Common myeloid progenitor, CD34-positive (primary cell): ENCODE measurements around the gene HIGD1C.

ENCODE experiments used
- CTCF ChIA-PET: fragments of 350-600 bp; sonication (Branson Sonifier 250); formaldehyde crosslinking; loops from one replicate; lab custom pipeline; 2021; ENCODE audit warnings: antibody characterized with exemption; lab: Charles Lee
- POLR2A ChIA-PET: fragments of 350-600 bp; sonication (Branson Sonifier 250); formaldehyde crosslinking; loops from one replicate; lab custom pipeline; 2021; ENCODE audit warnings: antibody characterized with exemption; lab: Charles Lee
- DNase-seq, 3 donors: peaks; one replicate each; pipeline versions ENCODE4 v3.0.0 to v3.0.0-alpha.2; 2013
- H3K27ac ChIP-seq, 2 experiments: 1 replicate in 1 of 2; 2 replicates in 1 of 2; pipeline ENCODE4 v1.7.0; 2013; ENCODE audit warnings: inconsistent platforms in 2 of 2, low read length in 2 of 2, mild to moderate bottlenecking in 2 of 2, low read depth in 1 of 2, moderate library complexity in 1 of 2; ENCODE audit not compliant: severe bottlenecking in 2 of 2, insufficient read depth in 1 of 2, poor library complexity in 1 of 2
- H3K27me3 ChIP-seq, 5 experiments: replicated peaks in 2 of 5; 1 replicate in 3 of 5; 2 replicates in 2 of 5; pipeline versions ENCODE4 v1.6.1 to v1.7.0; 2013; ENCODE audit warnings: low read length in 4 of 5, mild to moderate bottlenecking in 2 of 5, moderate library complexity in 2 of 5, inconsistent platforms in 1 of 5; ENCODE audit not compliant: insufficient read depth in 5 of 5, control insufficient read depth in 4 of 5
- H3K36me3 ChIP-seq, 4 experiments: 1 replicate in 2 of 4; 2 replicates in 2 of 4; pipeline versions ENCODE4 v1.6.1 to v1.7.0; 2013; ENCODE audit warnings: low read length in 3 of 4, control low read depth in 1 of 4, mild to moderate bottlenecking in 1 of 4; ENCODE audit not compliant: control insufficient read depth in 4 of 4, insufficient read depth in 4 of 4
- H3K4me1 ChIP-seq, 4 experiments: 1 replicate in 3 of 4; 2 replicates in 1 of 4; pipeline versions ENCODE4 v1.6.1 to v1.7.1; 2013; ENCODE audit warnings: low read length in 3 of 4, mild to moderate bottlenecking in 3 of 4, control low read depth in 1 of 4, inconsistent platforms in 1 of 4, moderate library complexity in 1 of 4; ENCODE audit not compliant: control insufficient read depth in 4 of 4, insufficient read depth in 4 of 4; ENCODE audit errors: control extremely low read depth in 1 of 4
- H3K4me3 ChIP-seq, 7 experiments: 1 replicate in 4 of 7; 2 replicates in 3 of 7; pipeline versions ENCODE4 v1.5.1 to v1.7.0; 2013; ENCODE audit warnings: mild to moderate bottlenecking in 7 of 7, low read length in 6 of 7, moderate library complexity in 6 of 7, inconsistent platforms in 2 of 7, low read depth in 2 of 7, control low read depth in 1 of 7; ENCODE audit not compliant: insufficient read depth in 4 of 7, control insufficient read depth in 1 of 7; ENCODE audit errors: extremely low read depth in 1 of 7
- H3K9me3 ChIP-seq, 5 experiments: 1 replicate in 4 of 5; 2 replicates in 1 of 5; pipeline versions ENCODE4 v1.6.1 to v1.7.1; 2013; ENCODE audit warnings: low read length in 4 of 5, mild to moderate bottlenecking in 2 of 5, inconsistent platforms in 1 of 5, low read depth in 1 of 5, moderate library complexity in 1 of 5; ENCODE audit not compliant: control insufficient read depth in 4 of 5, insufficient read depth in 2 of 5; ENCODE audit errors: control extremely low read depth in 1 of 5
- WGBS: methylation state at CpG from one replicate; pipeline ENCODE4 v1.1.5; 2013; ENCODE audit not compliant: insufficient coverage; 5-methylcytosine and 5-hydroxymethylcytosine counted together

HIGD1C gene

GRCh38 chr12:50990147-50990727, 37.9 kb downstream of the HIGD1C start:
- H3K9me3 ChIP-seq = no peaks in the 10 kb centered on the region
- H3K27ac ChIP-seq = no peak overlapping the region
- WGBS = 100% methylated on average over 1 of the region's 4 CpGs
- peaks cover 11 to 77% (median 43%) of the 10 kb centered on the region in 4 experiments for H3K36me3 ChIP-seq
- H3K4me1 ChIP-seq = peaks cover 0 to 2% (median 1%) of the 10 kb centered on the region in 4 experiments
- no peak for DNase-seq
- no peaks in the 10 kb centered on the region for H3K27me3 ChIP-seq
- no peak overlapping the region for H3K4me3 ChIP-seq
- POLR2A ChIA-PET = no interaction called here
- CTCF ChIA-PET = interaction anchor here (0.7 to 6.3 kb wide), 4 partner anchors 113 to 835 kb away, joined by 3 to 108 read pairs (median 4); no protein-coding TSS in a partner anchor

GRCh38 chr12:50990791-50991190, 38.4 kb downstream of the HIGD1C start:
- H3K27me3 ChIP-seq = no peaks in the 10 kb centered on the region
- no peaks in the 10 kb centered on the region for H3K4me1 ChIP-seq
- 90% methylated on average over 2 of the region's 3 CpGs for WGBS
- no peaks in the 10 kb centered on the region for H3K9me3 ChIP-seq
- H3K36me3 ChIP-seq = peaks cover 15 to 83% (median 48%) of the 10 kb centered on the region in 4 experiments
- DNase-seq = no peak
- ChIA-PET POLR2A (no interaction called here), CTCF (interaction anchor here (1.0 to 1.2 kb wide), 2 partner anchors 35 to 39 kb away, joined by 3 to 4 read pairs; partner anchors contain the start of gene SLC11A2)
- no peak overlapping the region for H3K4me3 ChIP-seq
- no peak overlapping the region for H3K27ac ChIP-seq

- H3K27me3 ChIP-seq = no peaks in the 10 kb centered on the region
- H3K4me3 ChIP-seq = no peak overlapping the region
- no peak for DNase-seq
- WGBS = 83% methylated on average over 3 of the region's 6 CpGs
- no peaks in the 10 kb centered on the region for H3K4me1 ChIP-seq
- H3K9me3 ChIP-seq = no peaks in the 10 kb centered on the region
- peaks cover 15 to 82% (median 51%) of the 10 kb centered on the region in 4 experiments for H3K36me3 ChIP-seq
- ChIA-PET POLR2A (no interaction called here), CTCF (interaction anchor here (1.0 to 1.7 kb wide), 3 partner anchors 35 to 166 kb away, joined by 3 to 5 read pairs (median 4); partner anchors contain the start of gene SLC11A2)
- no peak overlapping the region for H3K27ac ChIP-seq
These were observed 38.9 kb downstream of the HIGD1C start for GRCh38 chr12:50991291-50991690.

- H3K4me1 ChIP-seq = no peaks in the 10 kb centered on the region
- POLR2A ChIA-PET = interaction anchor here (0.7 kb wide), 1 partner anchor 65 kb away, joined by 5 read pairs; no protein-coding TSS in a partner anchor
- no peaks in the 10 kb centered on the region for H3K9me3 ChIP-seq
- no peak for DNase-seq
- peaks cover 17 to 79% (median 59%) of the 10 kb centered on the region in 4 experiments for H3K36me3 ChIP-seq
- CTCF ChIA-PET = interaction anchor here (0.6 to 1.7 kb wide), 2 partner anchors 15 to 167 kb away, joined by 3 to 5 read pairs; no protein-coding TSS in a partner anchor
- no peak overlapping the region for H3K27ac ChIP-seq
- WGBS = 0% methylated on average over 1 of the region's 2 CpGs
- no peak overlapping the region for H3K4me3 ChIP-seq
- no peaks in the 10 kb centered on the region for H3K27me3 ChIP-seq
These were observed 40.5 kb downstream of the HIGD1C start for GRCh38 chr12:50992819-50993218.

GRCh38 chr12:50999093-50999492, 46.7 kb downstream of the HIGD1C start:
- POLR2A ChIA-PET = interaction anchor here (0.8 kb wide), 2 partner anchors 10 to 283 kb away, joined by 3 read pairs; no protein-coding TSS in a partner anchor
- no peak for DNase-seq
- 100% methylated on average over 1 of the region's 4 CpGs for WGBS
- Histone ChIP-seq H3K9me3 (no peaks in the 10 kb centered on the region), H3K4me3 (no peak overlapping the region), H3K27me3 (no peaks in the 10 kb centered on the region), H3K4me1 (no peaks in the 10 kb centered on the region), H3K36me3 (peaks cover 20 to 58% (median 35%) of the 10 kb centered on the region in 4 experiments), H3K27ac (peak overlapping the region in 1 of 2 experiments; percentile 16)
- CTCF ChIA-PET = interaction anchor here (1.3 to 1.5 kb wide), 2 partner anchors 12 to 14 kb away, joined by 3 to 5 read pairs; no protein-coding TSS in a partner anchor

GRCh38 chr12:51000245-51000644, 47.9 kb downstream of the HIGD1C start:
- ChIA-PET POLR2A (no interaction called here), CTCF (no interaction called here)
- Histone ChIP-seq H3K4me1 (no peaks in the 10 kb centered on the region), H3K4me3 (no peak overlapping the region), H3K27ac (no peak overlapping the region), H3K27me3 (no peaks in the 10 kb centered on the region), H3K36me3 (peaks cover 19 to 60% (median 33%) of the 10 kb centered on the region in 4 experiments), H3K9me3 (no peaks in the 10 kb centered on the region)
- WGBS = 100% methylated on average over 5 of the region's 7 CpGs
- no peak for DNase-seq

- WGBS = 80% methylated on average over 1 of the region's 1 CpG
- Histone ChIP-seq H3K9me3 (no peaks in the 10 kb centered on the region), H3K27me3 (no peaks in the 10 kb centered on the region), H3K4me1 (no peaks in the 10 kb centered on the region), H3K27ac (no peak overlapping the region), H3K4me3 (no peak overlapping the region), H3K36me3 (peaks cover 14 to 52% (median 29%) of the 10 kb centered on the region in 4 experiments)
- ChIA-PET POLR2A (no interaction called here), CTCF (interaction anchor here (1.1 to 1.7 kb wide), 4 partner anchors 15 to 55 kb away, joined by 3 to 4 read pairs (median 4); no protein-coding TSS in a partner anchor)
- DNase-seq = no peak
These were observed 49.5 kb downstream of the HIGD1C start for GRCh38 chr12:51001799-51002198.
